Activated naive CD4-positive, alpha-beta T cell treated with anti-CD3 and anti-CD28 coated beads, Interleukin-2, amount 10 ng/mL, durations not matched to agents 5 hours and 36 hours (primary cell): ENCODE data around the gene ZSCAN5C. TPM values are rescaled to one million over a fixed set of nuclear protein-coding genes. Genes with fewer than 3 reads are reported as not detected.

Experiments used
- total RNA-seq, 2 experiments: library from RNA; stranded (reverse); gene quantifications; one replicate each; pipeline ENCODE4 v1.2.3, GENCODE V29; 2021

The ZSCAN5C gene
- total RNA-seq, result not detected

DNA sequence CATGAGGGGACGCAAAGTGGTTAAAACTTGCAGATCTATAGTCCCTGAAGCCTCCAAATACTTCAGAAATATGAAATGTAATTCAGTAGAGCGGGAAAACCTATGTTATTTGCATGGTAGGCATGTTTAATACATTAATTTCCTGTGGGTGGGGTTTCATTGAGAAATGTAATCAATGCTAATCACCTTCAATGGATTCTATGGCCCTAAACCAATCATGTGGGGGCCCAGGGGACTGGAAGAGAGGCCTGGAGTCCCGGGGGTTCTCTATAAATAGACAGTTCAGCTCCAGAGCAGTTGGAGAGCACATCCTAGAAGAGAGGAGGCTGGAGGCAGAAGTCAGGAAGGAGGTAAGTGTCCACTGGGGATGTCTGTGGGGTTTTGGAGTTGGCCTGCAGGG lies at the start of gene ZSCAN5C:
ZSCAN5C (plus strand) TSS at position 301 of the 400 bp plus-strand sequence. CDS start 3,641 bp downstream, outside the sequence.

DNA sequence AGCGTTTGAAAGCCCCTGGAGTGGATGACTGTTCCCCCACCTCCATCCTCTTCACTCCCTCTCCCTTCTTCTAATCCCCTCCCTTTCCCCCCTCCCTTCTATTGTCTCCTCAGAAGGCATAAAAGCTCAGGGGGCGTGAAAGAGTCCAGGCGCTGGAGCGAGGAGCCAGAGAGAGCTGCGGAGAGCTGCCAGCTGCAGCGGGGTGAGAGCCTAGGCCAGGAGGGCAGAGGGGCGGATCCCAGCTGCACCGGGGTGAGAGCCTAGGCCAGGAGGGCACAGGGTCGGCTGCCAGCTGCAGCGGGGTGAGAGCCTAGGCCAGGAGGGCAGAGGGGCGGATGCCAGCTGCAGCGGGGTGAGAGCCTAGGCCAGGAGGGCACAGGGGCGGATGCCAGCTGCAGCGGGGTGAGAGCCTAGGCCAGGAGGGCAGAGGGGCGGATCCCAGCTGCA lies 26.2 kb upstream of the ZSCAN5C start, which contains the start of gene GALP:
GALP (plus strand) TSS at position 148 of the 447 bp plus-strand sequence. CDS start 1,101 bp downstream, outside the sequence.

DNA sequence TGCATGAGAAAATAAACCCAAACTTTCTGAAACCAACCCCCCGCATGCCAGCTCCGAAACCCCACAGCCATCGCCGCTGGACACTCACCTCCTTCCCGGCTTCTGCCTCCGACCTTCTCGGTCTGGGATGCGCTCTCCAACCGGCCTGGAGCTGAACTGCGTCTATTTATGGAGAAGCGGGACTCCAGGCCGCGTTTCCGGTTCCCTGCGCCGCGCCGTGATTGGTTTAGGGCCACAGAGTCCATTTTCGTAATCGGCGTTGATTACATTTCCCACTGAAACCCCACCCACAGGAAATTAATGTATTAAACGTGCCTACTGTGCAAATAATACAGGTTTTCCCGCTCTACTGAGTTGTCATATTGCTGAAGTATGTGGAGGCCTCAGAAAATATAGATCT lies 4.4 kb upstream of the ZSCAN5C start, which contains the start of gene ZSCAN5B:
ZSCAN5B (minus strand) TSS at position 138 of the 400 bp plus-strand sequence. CDS start 4,731 bp downstream, outside the sequence.

Other genes starting within 250 kb of the ZSCAN5C start
- not detected for gene NLRP5, start 215.5 kb upstream of the ZSCAN5C start, total RNA-seq
- 10 to 100 TPM; 33.3 to 33.5 TPM for gene ZNF787, start 81.0 kb upstream of the ZSCAN5C start, total RNA-seq
- gene ZNF444, start 61.0 kb upstream of the ZSCAN5C start, total RNA-seq, result 10 to 100 TPM; 34.1 to 35.5 TPM
- not detected for gene GALP, start 26.3 kb upstream of the ZSCAN5C start, total RNA-seq
- not detected for gene ZSCAN5B, start 4.5 kb upstream of the ZSCAN5C start, total RNA-seq
- gene EDDM13, start 70.5 kb downstream of the ZSCAN5C start, total RNA-seq, result 1 to 10 TPM; 1.9 to 2.5 TPM
- 1 to 10 TPM; 7.1 to 8.6 TPM for gene ZSCAN5A, start 112.6 kb downstream of the ZSCAN5C start, total RNA-seq
- gene ZNF582, start 191.3 kb downstream of the ZSCAN5C start, total RNA-seq, result 1 to 10 TPM; 3.7 to 4.3 TPM
- gene ZNF583, start 202.1 kb downstream of the ZSCAN5C start, total RNA-seq, result 1 to 10 TPM; 6.2 to 6.7 TPM